ENCODE results near the gene PDE7B.

GRCh38 chr6:136186363-136186762, 334.9 kb downstream of the PDE7B start:
- TF ChIP-seq CTCF (IDR thresholded peaks at IDR 0.05), result no peak
- no peak for TF ChIP-seq POLR2AphosphoS5 (IDR thresholded peaks at IDR 0.05)
- no peak for TF ChIP-seq POLR2A (IDR thresholded peaks at IDR 0.05)
- no peak for TF ChIP-seq EP300 (IDR thresholded peaks at IDR 0.05)
